ENCODE data around the gene PPP2R3B. TPM values are rescaled to one million over a fixed set of nuclear protein-coding genes. Genes with fewer than 3 reads are reported as not detected.

Gene PPP2R3B
- total and polyA plus RNA-seq, 2 donors (not counting 1 experiment from before 2014, with no cell fraction given) = 43.3 to 47.6 TPM

DNA sequence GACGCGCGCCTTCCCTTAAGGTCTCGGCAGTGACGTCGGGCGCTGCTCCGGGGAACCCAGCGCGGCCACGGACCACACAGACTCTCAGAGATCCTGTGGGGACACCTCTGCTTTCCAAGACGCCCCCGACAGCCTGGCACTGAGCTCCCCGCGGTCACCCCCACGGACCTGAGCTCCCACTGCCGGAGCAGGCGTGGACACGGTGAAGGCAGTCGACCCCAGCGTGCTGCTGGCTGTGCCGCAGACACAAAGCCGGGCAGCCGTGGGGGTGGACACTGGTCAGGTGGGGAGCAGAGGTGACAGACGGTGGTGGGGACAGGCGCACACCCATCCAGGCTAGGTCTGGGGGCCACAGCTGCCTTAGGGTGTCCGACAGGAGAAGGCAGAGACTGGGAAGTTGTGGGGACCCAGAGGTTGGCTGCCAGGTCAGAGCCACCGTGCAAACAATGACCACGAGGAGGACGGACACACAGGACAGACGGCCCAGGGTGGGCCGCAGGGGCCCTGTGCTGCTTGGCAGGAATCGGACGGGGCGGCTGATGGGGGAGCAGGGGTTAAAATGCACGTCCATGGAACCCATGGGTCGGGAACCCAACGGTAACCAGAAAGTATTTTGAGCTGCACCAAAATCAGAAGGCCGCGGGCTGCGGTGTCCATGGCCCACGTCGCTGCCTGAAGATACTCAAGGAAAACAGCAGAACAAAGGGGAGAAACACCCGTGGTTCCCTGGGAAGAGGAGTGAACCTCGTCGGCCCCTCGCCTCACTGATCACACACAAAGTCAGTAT, 51.5 kb downstream of the PPP2R3B start:
- Mint-ChIP-seq H3K4me1 (no peaks in the 10 kb centered on the region), H3K9me3 (ENCODE audit: insufficient read depth) (no peaks in the 10 kb centered on the region), H3K27me3 (no peaks in the 10 kb centered on the region), H3K4me3 (no peak overlapping the region), H3K27ac (no peak overlapping the region)
- Histone ChIP-seq H3K36me3 (replicated peaks in 1 of 2; ENCODE audit: control extremely low read depth in 1 of 2, control insufficient read depth in 1 of 2, extremely low read depth in 1 of 2, insufficient read depth in 2 of 2, low read length in 1 of 2) (peaks cover 0 to 12% of the 10 kb centered on the region in 2 experiments), H3K79me2 (ENCODE audit: control insufficient read depth, insufficient read depth, low read length) (no peaks in the 10 kb centered on the region), H3K27me3 (replicated peaks in 1 of 4; ENCODE audit: control extremely low read depth in 1 of 4, control insufficient read depth in 3 of 4, insufficient read depth in 4 of 4, low read length in 3 of 4) (peaks cover 0 to 19% (median 5%) of the 10 kb centered on the region in 4 experiments), H3K9ac (ENCODE audit: low read length) (no peak overlapping the region), H4K20me1 (ENCODE audit: control insufficient read depth, insufficient read depth, low read length, poor library complexity, severe bottlenecking) (no peaks in the 10 kb centered on the region), H3K9me3 (ENCODE audit: control extremely low read depth in 1 of 3, control insufficient read depth in 2 of 3, insufficient read depth in 1 of 3, low read length in 2 of 3) (peaks cover 0 to 28% (median 0%) of the 10 kb centered on the region in 3 donors), H3K4me2 (replicated peaks; ENCODE audit: low read depth, low read length, poor library complexity, severe bottlenecking) (no peak overlapping the region), H3K4me1 (ENCODE audit: control insufficient read depth in 2 of 2, insufficient read depth in 2 of 2, low read length in 2 of 2) (peaks cover 15 to 16% of the 10 kb centered on the region in 2 donors), H3K4me3 (ENCODE audit: control extremely low read depth in 1 of 5, extremely low read depth in 1 of 5, insufficient read depth in 1 of 5, low read depth in 2 of 5, low read length in 4 of 5) (no peak overlapping the region), H3K27ac (ENCODE audit: low read length in 2 of 2) (no peak overlapping the region), H2AFZ (ENCODE audit: insufficient read depth, low read depth, low read length, poor library complexity, severe bottlenecking) (no peak overlapping the region)
- DNase-seq (no peak), ATAC-seq (ENCODE audit: low read depth) (no peak)
- POLR2A ChIA-PET = no interaction called here
- WGBS (ENCODE audit: insufficient coverage) = 98% methylated on average over 47 of the region's 47 CpGs
- intact Hi-C loops (cut with micrococcal nuclease) = no loop called here
- TF ChIP-seq, protein P1, sequence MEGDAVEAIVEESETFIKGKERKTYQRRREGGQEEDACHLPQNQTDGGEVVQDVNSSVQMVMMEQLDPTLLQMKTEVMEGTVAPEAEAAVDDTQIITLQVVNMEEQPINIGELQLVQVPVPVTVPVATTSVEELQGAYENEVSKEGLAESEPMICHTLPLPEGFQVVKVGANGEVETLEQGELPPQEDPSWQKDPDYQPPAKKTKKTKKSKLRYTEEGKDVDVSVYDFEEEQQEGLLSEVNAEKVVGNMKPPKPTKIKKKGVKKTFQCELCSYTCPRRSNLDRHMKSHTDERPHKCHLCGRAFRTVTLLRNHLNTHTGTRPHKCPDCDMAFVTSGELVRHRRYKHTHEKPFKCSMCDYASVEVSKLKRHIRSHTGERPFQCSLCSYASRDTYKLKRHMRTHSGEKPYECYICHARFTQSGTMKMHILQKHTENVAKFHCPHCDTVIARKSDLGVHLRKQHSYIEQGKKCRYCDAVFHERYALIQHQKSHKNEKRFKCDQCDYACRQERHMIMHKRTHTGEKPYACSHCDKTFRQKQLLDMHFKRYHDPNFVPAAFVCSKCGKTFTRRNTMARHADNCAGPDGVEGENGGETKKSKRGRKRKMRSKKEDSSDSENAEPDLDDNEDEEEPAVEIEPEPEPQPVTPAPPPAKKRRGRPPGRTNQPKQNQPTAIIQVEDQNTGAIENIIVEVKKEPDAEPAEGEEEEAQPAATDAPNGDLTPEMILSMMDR (IDR thresholded peaks at IDR 0.05) = no peak
- TF ChIP-seq EZH2 (IDR thresholded peaks at IDR 0.05; ENCODE audit: borderline replicate concordance, insufficient read depth, low read depth, low read length, poor library complexity, severe bottlenecking) = no peak
- CTCF ChIA-PET = no interaction called here

DNA sequence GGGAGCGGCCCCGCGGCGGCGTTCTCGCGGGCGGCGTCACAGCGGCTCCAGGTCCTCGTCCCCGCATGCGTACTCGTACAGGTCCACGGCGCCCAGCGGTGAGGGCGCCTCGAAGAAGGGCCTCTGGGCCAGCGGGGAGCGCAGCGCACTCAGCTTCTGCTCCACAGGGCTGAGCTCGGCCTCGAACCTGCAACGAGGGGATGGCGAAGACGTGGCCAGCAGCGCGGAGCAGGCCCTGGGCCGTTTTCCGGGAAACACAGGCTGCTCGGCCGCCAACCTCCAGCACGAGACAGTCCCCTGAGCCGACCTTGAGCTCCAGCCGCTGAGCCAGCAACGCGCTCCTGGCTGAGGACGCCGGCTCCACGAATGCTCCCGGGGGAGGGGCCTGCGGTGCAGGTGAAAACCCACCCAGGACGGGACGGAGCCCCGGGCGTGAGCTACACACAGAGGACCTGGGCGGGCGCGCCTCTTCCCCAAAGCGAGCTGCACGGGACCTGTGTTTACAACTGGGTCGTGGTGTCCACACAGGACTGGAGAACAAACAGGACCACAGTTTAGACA, 52.3 kb downstream of the PPP2R3B start:
- ChIA-PET POLR2A (no interaction called here), CTCF (no interaction called here)
- no peaks in the 10 kb centered on the region for H3K79me2 ChIP-seq (ENCODE audit: control insufficient read depth, insufficient read depth, low read length)
- no peaks in the 10 kb centered on the region for H3K27me3 Mint-ChIP-seq
- DNase-seq (no peak), ATAC-seq (ENCODE audit: low read depth) (no peak)
- H3K9me3 ChIP-seq (ENCODE audit: control extremely low read depth in 1 of 3, control insufficient read depth in 2 of 3, insufficient read depth in 1 of 3, low read length in 2 of 3) = peaks cover 0 to 28% (median 0%) of the 10 kb centered on the region in 3 donors
- H3K9ac ChIP-seq (ENCODE audit: low read length) = no peak overlapping the region
- peaks cover 0 to 20% (median 5%) of the 10 kb centered on the region in 4 experiments for H3K27me3 ChIP-seq (replicated peaks in 1 of 4; ENCODE audit: control extremely low read depth in 1 of 4, control insufficient read depth in 3 of 4, insufficient read depth in 4 of 4, low read length in 3 of 4)
- no peak overlapping the region for H3K4me3 Mint-ChIP-seq
- H3K36me3 ChIP-seq (replicated peaks in 1 of 2; ENCODE audit: control extremely low read depth in 1 of 2, control insufficient read depth in 1 of 2, extremely low read depth in 1 of 2, insufficient read depth in 2 of 2, low read length in 1 of 2) = peaks cover 0 to 12% of the 10 kb centered on the region in 2 experiments
- H3K4me2 ChIP-seq (replicated peaks; ENCODE audit: low read depth, low read length, poor library complexity, severe bottlenecking) = no peak overlapping the region
- 97% methylated on average over 53 of the region's 53 CpGs for WGBS (ENCODE audit: insufficient coverage)
- intact Hi-C loops (cut with micrococcal nuclease) = no loop called here
- H4K20me1 ChIP-seq (ENCODE audit: control insufficient read depth, insufficient read depth, low read length, poor library complexity, severe bottlenecking) = no peaks in the 10 kb centered on the region
- H2AFZ ChIP-seq (ENCODE audit: insufficient read depth, low read depth, low read length, poor library complexity, severe bottlenecking) = no peak overlapping the region
- no peaks in the 10 kb centered on the region for H3K4me1 Mint-ChIP-seq
- no peak overlapping the region for H3K4me3 ChIP-seq (ENCODE audit: control extremely low read depth in 1 of 5, extremely low read depth in 1 of 5, insufficient read depth in 1 of 5, low read depth in 2 of 5, low read length in 4 of 5)
- peaks cover 15 to 16% of the 10 kb centered on the region in 2 donors for H3K4me1 ChIP-seq (ENCODE audit: control insufficient read depth in 2 of 2, insufficient read depth in 2 of 2, low read length in 2 of 2)
- no peak overlapping the region for H3K27ac Mint-ChIP-seq
- no peak overlapping the region for H3K27ac ChIP-seq (ENCODE audit: low read length in 2 of 2)
- TF ChIP-seq, protein P1 (IDR thresholded peaks at IDR 0.05) = no peak
- TF ChIP-seq EZH2 (IDR thresholded peaks at IDR 0.05; ENCODE audit: borderline replicate concordance, insufficient read depth, low read depth, low read length, poor library complexity, severe bottlenecking) = no peak
- H3K9me3 Mint-ChIP-seq (ENCODE audit: insufficient read depth) = no peaks in the 10 kb centered on the region
